ENCODE measurements around the gene SND1.

Gene SND1

GRCh38 chr7:127798023-127798422, 146.0 kb downstream of the SND1 start:
- TF ChIP-seq, protein P1, sequence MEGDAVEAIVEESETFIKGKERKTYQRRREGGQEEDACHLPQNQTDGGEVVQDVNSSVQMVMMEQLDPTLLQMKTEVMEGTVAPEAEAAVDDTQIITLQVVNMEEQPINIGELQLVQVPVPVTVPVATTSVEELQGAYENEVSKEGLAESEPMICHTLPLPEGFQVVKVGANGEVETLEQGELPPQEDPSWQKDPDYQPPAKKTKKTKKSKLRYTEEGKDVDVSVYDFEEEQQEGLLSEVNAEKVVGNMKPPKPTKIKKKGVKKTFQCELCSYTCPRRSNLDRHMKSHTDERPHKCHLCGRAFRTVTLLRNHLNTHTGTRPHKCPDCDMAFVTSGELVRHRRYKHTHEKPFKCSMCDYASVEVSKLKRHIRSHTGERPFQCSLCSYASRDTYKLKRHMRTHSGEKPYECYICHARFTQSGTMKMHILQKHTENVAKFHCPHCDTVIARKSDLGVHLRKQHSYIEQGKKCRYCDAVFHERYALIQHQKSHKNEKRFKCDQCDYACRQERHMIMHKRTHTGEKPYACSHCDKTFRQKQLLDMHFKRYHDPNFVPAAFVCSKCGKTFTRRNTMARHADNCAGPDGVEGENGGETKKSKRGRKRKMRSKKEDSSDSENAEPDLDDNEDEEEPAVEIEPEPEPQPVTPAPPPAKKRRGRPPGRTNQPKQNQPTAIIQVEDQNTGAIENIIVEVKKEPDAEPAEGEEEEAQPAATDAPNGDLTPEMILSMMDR (conservative IDR thresholded peaks at IDR 0.05; ENCODE audit: low read length) = no peak
- DNase-seq (ENCODE audit: low read depth) = no peak

GRCh38 chr7:127798769-127799372, 146.9 kb downstream of the SND1 start:
- TF ChIP-seq, protein P1 (conservative IDR thresholded peaks at IDR 0.05; ENCODE audit: low read length) = no peak
- no peak for DNase-seq (ENCODE audit: low read depth)
- H3K4me3 ChIP-seq (ENCODE audit: low read length) = no peak overlapping the region

More at GRCh38 chr7:127798023-127798422, 146.0 kb downstream of the SND1 start:
- no peak overlapping the region for H3K4me3 ChIP-seq (ENCODE audit: low read length)

GRCh38 chr7:127799535-127800305, 147.7 kb downstream of the SND1 start:
- H3K4me3 ChIP-seq (ENCODE audit: low read length) = no peak overlapping the region
- TF ChIP-seq, protein P1 (conservative IDR thresholded peaks at IDR 0.05; ENCODE audit: low read length) = no peak
- no peak for DNase-seq (ENCODE audit: low read depth)

DNA sequence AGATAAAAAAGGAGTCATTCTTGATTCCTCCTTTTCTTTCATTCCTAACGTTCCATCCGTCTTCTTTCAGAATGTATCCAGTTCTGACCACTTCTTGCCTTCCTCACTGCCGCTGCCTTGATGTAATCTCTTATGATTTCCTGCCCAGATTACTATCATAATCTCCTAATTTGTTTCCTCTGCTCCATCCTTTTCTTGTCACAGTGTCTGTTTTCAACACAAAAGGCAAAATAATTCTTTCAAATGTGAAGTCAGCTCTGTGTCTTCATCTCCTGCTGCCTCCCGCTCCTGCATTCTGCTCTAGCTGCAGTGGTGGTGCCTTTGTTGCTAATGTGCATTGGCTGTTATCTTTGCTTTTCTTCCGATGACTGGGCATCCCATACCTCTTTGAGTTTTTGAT, 150.9 kb downstream of the SND1 start:
- H3K4me3 ChIP-seq (ENCODE audit: low read length) = no peak overlapping the region
- TF ChIP-seq, protein P1 (conservative IDR thresholded peaks at IDR 0.05; ENCODE audit: low read length) = no peak

DNA sequence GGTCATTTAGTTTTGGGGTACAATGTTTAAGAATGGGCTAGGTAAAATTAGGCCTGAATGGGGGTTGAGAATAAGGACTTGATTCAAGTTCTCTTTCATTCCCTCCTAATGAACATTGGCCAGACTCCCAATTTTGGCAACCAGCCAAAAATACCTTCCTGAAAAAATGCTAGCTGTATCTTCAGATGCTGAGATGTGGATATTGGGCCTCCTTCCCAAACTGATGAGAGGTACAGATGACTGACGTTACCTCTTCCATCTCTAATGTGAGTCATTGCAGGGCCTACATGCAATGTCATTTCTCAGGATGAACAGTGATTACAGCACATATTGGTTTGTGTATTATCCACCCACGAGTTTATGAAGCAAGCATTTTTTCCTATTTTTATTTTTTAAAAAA, 151.6 kb downstream of the SND1 start:
- H3K4me3 ChIP-seq (ENCODE audit: low read length) = no peak overlapping the region
- TF ChIP-seq, protein P1 (conservative IDR thresholded peaks at IDR 0.05; ENCODE audit: low read length) = no peak
- peak; percentile 16 for DNase-seq (ENCODE audit: low read depth)

More for the DNA sequence above, 150.9 kb downstream of the SND1 start:
- DNase-seq (ENCODE audit: low read depth) = no peak

DNA sequence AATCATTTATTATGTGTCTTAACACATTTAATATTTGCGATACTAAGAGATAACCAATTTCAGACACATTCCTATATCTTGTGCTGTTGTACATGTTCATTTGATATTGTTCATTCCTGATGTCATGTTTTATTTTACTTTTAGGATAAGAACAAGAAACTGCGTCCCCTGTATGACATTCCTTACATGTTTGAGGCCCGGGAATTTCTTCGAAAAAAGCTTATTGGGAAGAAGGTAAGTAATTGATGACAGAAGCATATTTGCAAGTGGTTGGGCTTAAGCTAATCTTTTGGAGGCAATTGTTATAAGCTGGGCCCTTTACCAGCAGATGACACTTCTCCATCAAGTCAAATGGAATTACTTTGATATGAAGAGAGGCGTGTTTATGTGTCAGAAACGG, 155.3 kb downstream of the SND1 start:
- H3K4me3 ChIP-seq (ENCODE audit: low read length) = no peak overlapping the region
- TF ChIP-seq, protein P1 (conservative IDR thresholded peaks at IDR 0.05; ENCODE audit: low read length) = no peak
- DNase-seq (ENCODE audit: low read depth) = no peak

DNA sequence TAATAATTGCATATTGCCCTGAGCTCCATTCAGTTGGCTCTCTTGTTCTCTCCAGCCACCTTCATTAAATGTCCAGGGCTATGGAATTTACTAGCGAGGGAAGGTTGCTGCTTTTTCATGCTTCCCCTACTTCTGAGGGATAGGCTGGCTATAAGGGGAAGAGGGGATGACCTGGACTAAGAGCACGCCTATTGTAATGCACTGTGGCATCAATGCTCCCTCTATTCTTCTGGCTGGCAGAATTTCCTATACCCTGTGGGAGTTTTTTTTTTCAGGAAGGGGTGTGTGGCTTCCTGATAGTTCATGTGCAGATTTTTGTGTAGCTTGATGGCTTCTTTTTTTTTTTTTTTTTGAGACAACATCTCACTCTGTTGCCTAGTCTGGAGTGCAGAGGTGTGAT, 155.8 kb downstream of the SND1 start:
- no peak for DNase-seq (ENCODE audit: low read depth)
- no peak overlapping the region for H3K4me3 ChIP-seq (ENCODE audit: low read length)
- TF ChIP-seq, protein P1 (conservative IDR thresholded peaks at IDR 0.05; ENCODE audit: low read length) = no peak
